ENCODE data around the gene ZNF444.
"Not testable (repeated sequence)": the region's sequence is repeated elsewhere in the genome, so short reads cannot be mapped to it uniquely, and the experiment has no call there.

The ZNF444 gene

GRCh38 chr19:56175861-56176307, 34.8 kb downstream of the ZNF444 start, which contains the start of gene GALP:
Gene GALP (plus strand): TSS chr19:56176008. CDS start chr19:56177109, 1,101 bp downstream.
- not testable (repeated sequence) for DNase-seq (ENCODE audit: extremely low read depth in 1 of 2, low read depth in 1 of 2)

- not testable (repeated sequence) for DNase-seq (ENCODE audit: extremely low read depth in 1 of 2, low read depth in 1 of 2)
These were observed 35.2 kb downstream of the ZNF444 start for GRCh38 chr19:56176310-56176709.

- no peak for DNase-seq (ENCODE audit: extremely low read depth in 1 of 2, low read depth in 1 of 2)
These were observed 35.8 kb downstream of the ZNF444 start for GRCh38 chr19:56176881-56177280.

GRCh38 chr19:56177564-56178243, 36.6 kb downstream of the ZNF444 start:
- no peak for DNase-seq (ENCODE audit: extremely low read depth in 1 of 2, low read depth in 1 of 2)

GRCh38 chr19:56189785-56190184, 48.7 kb downstream of the ZNF444 start:
- no peak for DNase-seq (ENCODE audit: extremely low read depth in 1 of 2, low read depth in 1 of 2)

GRCh38 chr19:56191115-56191514, 50.0 kb downstream of the ZNF444 start:
- DNase-seq (ENCODE audit: extremely low read depth in 1 of 2, low read depth in 1 of 2) = no peak

GRCh38 chr19:56191711-56192110, 50.6 kb downstream of the ZNF444 start:
- no peak for DNase-seq (ENCODE audit: extremely low read depth in 1 of 2, low read depth in 1 of 2)

- DNase-seq (ENCODE audit: extremely low read depth in 1 of 2, low read depth in 1 of 2) = no peak
These were observed 53.0 kb downstream of the ZNF444 start for GRCh38 chr19:56193981-56194640.

GRCh38 chr19:56197646-56198045, 56.6 kb downstream of the ZNF444 start, which contains the start of gene ZSCAN5B:
Gene ZSCAN5B (minus strand): TSS chr19:56197783. CDS start chr19:56193052, 4,731 bp downstream.
- not testable (repeated sequence) for DNase-seq (ENCODE audit: extremely low read depth in 1 of 2, low read depth in 1 of 2)

- DNase-seq (ENCODE audit: extremely low read depth in 1 of 2, low read depth in 1 of 2) = no peak
These were observed 58.6 kb downstream of the ZNF444 start for GRCh38 chr19:56199687-56200086.

GRCh38 chr19:56201973-56202372, 60.9 kb downstream of the ZNF444 start, which contains the start of gene ZSCAN5C:
Gene ZSCAN5C (plus strand): TSS chr19:56202273. CDS start chr19:56205914, 3,641 bp downstream.
- DNase-seq (ENCODE audit: extremely low read depth in 1 of 2, low read depth in 1 of 2) = no peak

GRCh38 chr19:56207581-56207980, 66.5 kb downstream of the ZNF444 start:
- not testable (repeated sequence) for DNase-seq (ENCODE audit: extremely low read depth in 1 of 2, low read depth in 1 of 2)

GRCh38 chr19:56209091-56209490, 68.0 kb downstream of the ZNF444 start:
- no peak for DNase-seq (ENCODE audit: extremely low read depth in 1 of 2, low read depth in 1 of 2)

- DNase-seq (ENCODE audit: extremely low read depth in 1 of 2, low read depth in 1 of 2) = not testable (repeated sequence)
These were observed 68.9 kb downstream of the ZNF444 start for GRCh38 chr19:56210036-56210435.

All from stimulated activated CD8-positive, alpha-beta memory T cell treated with anti-CD3 and anti-CD28 coated beads, Interleukin-7, amount 100 ng/mL, for 48 hours (primary cell).